Measurements from ENCODE around the gene RELN. TPM values are rescaled to one million over a fixed set of nuclear protein-coding genes. Genes with fewer than 3 reads are reported as not detected.

Gene RELN
- total and polyA plus RNA-seq, 2 of the 13 experiments (the other 11 are each of a cell fraction or from before 2014, with no cell fraction given), result 315 to 332 TPM

- in situ Hi-C loops (cut with HindIII; ENCODE audit: extremely low pct_ligation_motif_present, low pct_unique_long_range_greater_than_20kb), result no loop called here
These were observed 449.6 kb downstream of the RELN start for GRCh38 chr7:103539875-103540274.

GRCh38 chr7:103538964-103539709 lies 450.3 kb downstream of the RELN start:
- intact Hi-C loops (cut with micrococcal nuclease; ENCODE audit: unreplicated experiment), result no loop called here
- ChIA-PET CTCF (ENCODE audit: low intra/inter-chr PET ratio, low total read pairs) (no interaction called here), POLR2A (no interaction called here)
- TF ChIP-seq MXD3 (CRISPR knock-in tag; IDR thresholded peaks at IDR 0.05) (no peak), ZBTB7B (CRISPR knock-in tag; IDR thresholded peaks at IDR 0.05) (no peak), POLR2AphosphoS5 (IDR thresholded peaks at IDR 0.05; ENCODE audit: low read depth, low read length) (no peak), E2F2 (CRISPR knock-in tag; IDR thresholded peaks at IDR 0.05; ENCODE audit: borderline replicate concordance) (no peak), TFAP4 (IDR thresholded peaks at IDR 0.05; ENCODE audit: borderline replicate concordance, low read depth) (no peak), ZBTB1 (CRISPR knock-in tag; IDR thresholded peaks at IDR 0.05; ENCODE audit: borderline replicate concordance) (no peak), MED1 (CRISPR knock-in tag; IDR thresholded peaks at IDR 0.05) (no peak), SMAD3 (CRISPR knock-in tag; IDR thresholded peaks at IDR 0.05) (no peak), XRCC5 (optimal IDR thresholded peaks at IDR 0.05; ENCODE audit: low read length) (no peak), AKAP8 (CRISPR knock-in tag; IDR thresholded peaks at IDR 0.05) (no peak), ZBTB20 (CRISPR knock-in tag; IDR thresholded peaks at IDR 0.05; ENCODE audit: borderline replicate concordance, low read depth) (no peak)

More at GRCh38 chr7:103539875-103540274, 449.6 kb downstream of the RELN start:
- Histone ChIP-seq H3K9me3 (ENCODE audit: low read length) (no peaks in the 10 kb centered on the region), H3K36me3 (replicated peaks in 1 of 2; ENCODE audit: control insufficient read depth in 1 of 2, insufficient read depth in 2 of 2, low read length in 2 of 2) (peaks cover 0 to 39% of the 10 kb centered on the region in 2 experiments; a peak in 3 of 5 replicates), H3K4me3 (replicated peaks in 1 of 3; ENCODE audit: insufficient read depth in 1 of 3, low read depth in 2 of 3, low read length in 3 of 3) (no peak overlapping the region), H3K27me3 (ENCODE audit: control insufficient read depth in 1 of 2, insufficient read depth in 2 of 2, low read length in 2 of 2) (no peaks in the 10 kb centered on the region), H2AFZ (ENCODE audit: low read length) (no peak overlapping the region), H3K9ac (ENCODE audit: insufficient read depth, low read depth, low read length) (no peak overlapping the region), H3K4me2 (ENCODE audit: low read depth, low read length) (no peak overlapping the region), H4K20me1 (ENCODE audit: insufficient read depth, low read length) (no peaks in the 10 kb centered on the region), H3K4me1 (ENCODE audit: insufficient read depth, low read length) (no peaks in the 10 kb centered on the region), H3K27ac (ENCODE audit: extremely low read length, insufficient read depth, low read length) (no peak overlapping the region), H3K79me2 (ENCODE audit: insufficient read depth, low read length) (no peaks in the 10 kb centered on the region)
- intact Hi-C loops (cut with micrococcal nuclease; ENCODE audit: unreplicated experiment), result no loop called here
- CTCF ChIA-PET (ENCODE audit: low intra/inter-chr PET ratio, low total read pairs), result no interaction called here
- BruUV-seq (replicated peaks), result no TSS peak
- POLR2A ChIA-PET, result no interaction called here
- FAIRE-seq, result no peak
- no peak for DNase-seq (ENCODE audit: low spot score)
- no peak for ATAC-seq
- no peak for TF ChIP-seq ZNF557 (CRISPR knock-in tag; IDR thresholded peaks at IDR 0.05)
- TF ChIP-seq ZBTB46 (CRISPR knock-in tag; IDR thresholded peaks at IDR 0.05; ENCODE audit: borderline replicate concordance), result no peak
- WGBS (ENCODE audit: low lambda C conversion rate), result 85% methylated on average over 8 of the region's 8 CpGs

More at GRCh38 chr7:103538964-103539709, 450.3 kb downstream of the RELN start:
- no TSS peak for BruUV-seq (replicated peaks)
- H3K79me2 ChIP-seq (ENCODE audit: insufficient read depth, low read length), result no peaks in the 10 kb centered on the region
- no peaks in the 10 kb centered on the region for H4K20me1 ChIP-seq (ENCODE audit: insufficient read depth, low read length)
- H3K27ac ChIP-seq (ENCODE audit: extremely low read length, insufficient read depth, low read length), result no peak overlapping the region
- FAIRE-seq (no peak), DNase-seq (ENCODE audit: low spot score) (no peak), ATAC-seq (no peak)
- in situ Hi-C loops (cut with HindIII; ENCODE audit: extremely low pct_ligation_motif_present, low pct_unique_long_range_greater_than_20kb), result no loop called here
- H2AFZ ChIP-seq (ENCODE audit: low read length), result no peak overlapping the region
- no peaks in the 10 kb centered on the region for H3K9me3 ChIP-seq (ENCODE audit: low read length)
- no peaks in the 10 kb centered on the region for H3K4me1 ChIP-seq (ENCODE audit: insufficient read depth, low read length)
- H3K9ac ChIP-seq (ENCODE audit: insufficient read depth, low read depth, low read length), result no peak overlapping the region
- no peaks in the 10 kb centered on the region for H3K27me3 ChIP-seq (ENCODE audit: control insufficient read depth in 1 of 2, insufficient read depth in 2 of 2, low read length in 2 of 2)
- no peak overlapping the region for H3K4me2 ChIP-seq (ENCODE audit: low read depth, low read length)
- no peak overlapping the region for H3K4me3 ChIP-seq (replicated peaks in 1 of 3; ENCODE audit: insufficient read depth in 1 of 3, low read depth in 2 of 3, low read length in 3 of 3)
- peaks cover 0 to 35% of the 10 kb centered on the region in 2 experiments; a peak in 3 of 5 replicates for H3K36me3 ChIP-seq (replicated peaks in 1 of 2; ENCODE audit: control insufficient read depth in 1 of 2, insufficient read depth in 2 of 2, low read length in 2 of 2)
- 76% methylated on average over 11 of the region's 11 CpGs for whole genome bisulfite sequencing (ENCODE audit: low lambda C conversion rate)
